Activated T-helper 9 cell treated with anti-CD3 and anti-CD28 coated beads, Interleukin-2, amount 50 U/mL, for 16 hours (primary cell): Measurements from ENCODE around the gene GPR87.

Experiments
- DNase-seq: peaks from one replicate; pipeline ENCODE4 v3.0.0-alpha.2; 2020; ENCODE audit warnings: low read depth

Gene GPR87, protein sequence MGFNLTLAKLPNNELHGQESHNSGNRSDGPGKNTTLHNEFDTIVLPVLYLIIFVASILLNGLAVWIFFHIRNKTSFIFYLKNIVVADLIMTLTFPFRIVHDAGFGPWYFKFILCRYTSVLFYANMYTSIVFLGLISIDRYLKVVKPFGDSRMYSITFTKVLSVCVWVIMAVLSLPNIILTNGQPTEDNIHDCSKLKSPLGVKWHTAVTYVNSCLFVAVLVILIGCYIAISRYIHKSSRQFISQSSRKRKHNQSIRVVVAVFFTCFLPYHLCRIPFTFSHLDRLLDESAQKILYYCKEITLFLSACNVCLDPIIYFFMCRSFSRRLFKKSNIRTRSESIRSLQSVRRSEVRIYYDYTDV

DNA sequence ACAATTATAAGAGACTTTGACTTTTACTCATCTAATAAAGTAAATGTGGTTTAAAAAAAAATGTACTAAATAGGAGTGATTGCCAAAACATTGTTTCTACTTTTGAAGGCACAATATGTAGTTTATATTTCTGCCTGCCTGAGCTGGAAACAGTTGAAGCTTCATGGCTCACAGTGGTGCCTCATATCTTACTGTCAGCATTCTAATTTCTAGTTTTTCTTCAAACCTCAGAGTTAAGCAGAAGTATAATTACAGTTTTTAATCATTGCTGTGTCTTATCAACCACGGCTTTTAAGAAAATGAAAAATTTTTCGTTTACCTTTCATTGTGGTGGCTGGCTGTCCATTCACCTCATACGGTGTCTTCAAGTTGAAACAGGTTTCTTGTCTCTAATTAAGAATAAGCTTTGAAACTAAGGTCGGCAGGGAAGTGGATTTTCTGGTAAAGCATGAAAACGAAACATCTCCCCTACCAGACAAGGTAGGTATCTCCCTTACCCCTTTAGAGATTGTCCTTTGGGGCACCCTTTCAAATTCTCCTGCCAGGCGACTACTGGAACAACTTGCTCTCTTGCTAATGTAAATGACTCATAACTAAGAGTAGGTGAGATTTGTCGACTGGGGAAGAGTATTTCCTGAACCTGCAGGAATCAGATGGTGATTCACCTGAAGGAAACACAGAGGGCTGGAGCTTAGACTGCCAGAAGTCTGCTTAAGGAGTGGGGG is at the start of gene GPR87:
Gene GPR87, minus strand, starts transcription at position 554 of the 725 bp plus-strand sequence. CDS start 16,720 bp downstream, outside the sequence.
- DNase-seq = no peak

DNA sequence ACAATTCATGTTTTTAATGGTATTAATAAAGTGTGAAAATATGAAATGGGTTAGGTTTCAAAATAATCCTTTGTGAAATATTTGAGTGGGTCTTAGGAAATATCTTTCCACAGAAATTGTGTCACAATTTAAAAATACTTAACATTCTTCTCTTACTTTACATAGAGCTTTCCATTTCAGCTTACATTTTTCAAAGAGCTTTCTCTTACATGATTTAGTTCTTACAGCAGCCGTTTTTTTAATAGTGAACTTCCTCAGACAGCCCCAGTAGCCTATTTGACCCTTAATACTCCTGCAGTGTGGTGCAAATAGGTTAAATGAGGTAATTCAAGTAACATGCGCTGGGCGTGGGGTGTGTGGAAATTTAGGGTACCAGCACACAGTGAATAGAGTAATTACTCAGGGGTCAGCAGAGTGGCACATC is 46.1 kb upstream of the GPR87 start:
- DNase-seq = no peak

DNA sequence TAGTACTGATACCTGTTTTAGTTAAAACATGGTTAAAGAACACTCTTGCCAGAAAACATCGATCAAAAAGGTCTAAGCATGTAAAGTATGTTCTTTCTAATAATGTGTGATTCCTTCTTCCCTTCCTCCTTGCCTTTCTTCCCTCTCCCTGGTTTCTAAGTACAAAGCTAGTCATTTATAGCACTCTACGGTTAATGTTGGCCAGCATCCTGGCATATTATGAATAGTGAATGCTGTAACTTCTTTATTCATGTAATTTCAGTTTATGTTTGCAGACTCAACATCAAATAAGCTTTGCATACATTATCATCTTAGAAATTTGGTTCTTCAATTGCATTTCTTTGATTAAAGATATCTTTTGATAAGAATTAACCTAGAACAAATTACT is 40.8 kb upstream of the GPR87 start:
- DNase-seq = no peak

DNA sequence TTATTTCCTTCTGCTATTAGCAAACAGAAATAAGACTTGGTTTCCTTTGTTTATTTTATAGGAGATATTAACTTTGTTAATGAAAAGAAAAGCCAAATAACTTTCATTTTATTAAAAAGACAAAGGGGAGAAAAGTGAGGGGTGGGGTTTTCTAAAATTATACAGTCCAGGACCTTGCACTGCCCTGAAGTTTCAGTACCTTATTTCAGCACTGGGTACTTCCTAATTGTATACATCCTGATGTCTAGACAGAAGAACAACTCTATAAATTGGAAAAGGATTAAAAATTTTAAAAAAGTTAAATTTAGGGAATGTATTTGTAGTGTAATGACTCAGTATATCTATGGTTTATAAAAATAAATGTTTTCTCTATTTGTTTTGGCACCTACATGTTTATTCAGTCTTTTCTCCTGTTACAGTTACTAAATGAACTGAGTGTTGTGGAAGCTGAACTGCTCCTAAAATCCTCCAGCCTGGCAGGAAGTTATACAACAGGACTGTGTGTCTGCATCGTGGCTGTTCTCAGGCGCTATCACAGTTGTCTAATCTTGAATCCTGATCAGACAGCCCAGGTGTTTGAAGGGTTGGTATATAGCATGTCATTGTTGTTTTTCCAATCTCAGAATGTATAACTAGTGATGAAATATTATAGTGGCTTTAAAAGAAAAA is 40.3 kb upstream of the GPR87 start:
- DNase-seq = no peak

DNA sequence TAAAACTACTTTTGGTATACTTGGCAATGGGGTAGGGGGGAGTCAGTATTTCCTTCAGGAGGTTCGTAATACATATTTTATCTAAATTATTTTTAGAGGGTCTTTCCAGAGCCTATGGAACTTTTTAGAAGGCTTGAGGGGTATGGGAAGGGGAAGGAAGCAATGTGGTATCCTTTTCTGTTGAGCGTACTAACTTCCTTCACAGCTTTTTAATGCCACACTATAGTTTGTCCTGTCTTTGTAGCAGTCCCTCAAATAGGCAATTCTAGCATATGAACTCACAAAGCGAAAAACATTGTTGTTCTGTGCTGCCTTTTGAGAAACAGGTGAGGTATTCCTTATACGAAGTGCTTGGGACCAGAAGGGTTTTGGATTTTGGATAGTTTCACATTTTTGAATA is 35.0 kb upstream of the GPR87 start:
- no peak for DNase-seq

DNA sequence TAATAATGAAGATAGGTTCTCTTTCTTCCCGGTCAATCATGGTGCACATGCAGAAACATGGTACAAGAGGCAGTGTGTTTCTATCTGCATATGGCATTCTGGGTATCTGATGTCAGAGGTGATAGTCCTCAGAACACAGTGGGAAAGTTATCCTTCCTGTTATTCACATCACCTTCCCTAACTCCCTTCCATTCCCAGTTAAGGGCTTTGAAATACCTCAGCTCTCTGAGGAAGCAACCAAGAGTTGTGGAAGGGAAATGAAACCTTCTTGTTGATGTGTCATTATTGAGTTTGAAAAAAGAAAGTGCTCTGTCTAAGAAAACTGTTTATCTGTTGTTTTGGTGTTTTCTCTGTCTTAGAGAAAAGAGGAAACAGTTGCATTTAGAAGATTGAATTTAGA is 34.6 kb upstream of the GPR87 start:
- no peak for DNase-seq

DNA sequence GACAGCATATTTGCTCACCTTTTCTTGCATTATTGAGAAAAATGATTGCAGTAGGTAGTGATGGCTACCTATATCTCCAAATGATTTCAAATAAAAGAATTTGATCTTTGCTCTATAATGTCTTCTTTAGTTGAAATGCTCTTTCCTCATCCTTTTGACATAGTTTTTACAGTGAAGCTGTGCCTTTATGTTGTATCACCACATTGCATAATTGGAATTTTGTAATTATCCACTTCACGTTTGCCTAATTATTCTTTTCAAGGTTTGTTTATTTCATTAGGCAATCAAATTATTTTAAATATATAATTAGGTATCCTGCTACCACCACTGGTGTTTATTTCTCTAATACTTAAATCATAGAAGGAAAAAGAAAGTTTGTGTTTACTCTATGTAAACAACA is 34.0 kb upstream of the GPR87 start:
- no peak for DNase-seq

DNA sequence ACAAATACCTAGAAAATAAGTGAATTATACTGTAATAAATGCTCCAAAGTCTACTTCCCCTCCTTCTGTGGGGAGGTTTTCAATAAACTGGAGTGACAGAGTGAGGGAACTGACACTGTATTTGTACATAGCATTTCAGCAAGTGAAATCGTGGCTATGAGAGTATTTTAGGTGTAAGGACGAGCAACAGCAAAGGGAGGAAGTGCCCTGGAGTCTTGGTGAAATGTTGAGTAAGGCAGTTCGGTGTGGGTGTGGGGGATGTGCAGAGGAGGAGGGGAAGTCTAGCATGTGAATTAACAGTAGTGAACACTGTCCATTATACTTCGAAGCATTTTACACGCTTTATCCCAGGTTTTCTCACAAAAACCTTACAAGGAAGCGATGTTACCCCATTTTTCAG is 30.8 kb upstream of the GPR87 start:
- no peak for DNase-seq

DNA sequence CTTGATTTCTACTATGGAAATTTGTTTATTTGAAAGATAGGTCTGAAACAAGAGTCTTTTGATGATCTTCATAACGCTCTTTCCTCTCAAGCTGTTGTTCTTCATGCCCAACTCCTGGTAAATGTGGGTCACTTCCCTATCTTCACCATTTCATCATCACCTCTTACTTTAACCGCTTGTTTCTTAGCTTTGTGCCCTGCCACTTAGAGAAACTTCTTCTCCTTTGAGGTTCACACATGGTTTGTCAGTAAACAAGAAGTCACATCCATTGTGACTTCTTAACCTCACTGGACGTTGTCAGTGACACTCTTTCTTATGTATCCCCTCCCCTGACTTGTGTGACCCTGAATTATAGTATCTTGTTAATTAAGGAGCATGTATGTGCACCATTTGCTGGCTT is 29.7 kb upstream of the GPR87 start:
- no peak for DNase-seq

DNA sequence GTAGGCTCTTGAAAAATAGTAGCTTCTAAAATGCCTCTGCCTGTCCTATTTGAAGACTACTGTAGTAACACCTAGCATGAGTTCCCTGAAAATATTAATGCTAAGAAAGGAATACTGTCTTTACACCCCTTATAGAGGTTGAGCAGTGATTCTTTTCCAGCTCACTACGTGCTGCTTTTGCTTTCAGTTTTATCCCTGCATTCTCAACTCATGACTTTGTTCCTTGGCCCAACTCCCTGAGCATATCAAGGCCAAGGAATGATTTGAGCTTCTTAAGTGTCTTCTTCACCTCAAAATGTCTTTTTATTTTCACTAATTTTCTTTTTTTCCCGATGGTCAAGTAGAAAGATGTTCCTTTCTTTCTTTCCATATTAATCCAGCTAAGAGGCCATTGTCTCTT is 29.2 kb upstream of the GPR87 start:
- DNase-seq = no peak

DNA sequence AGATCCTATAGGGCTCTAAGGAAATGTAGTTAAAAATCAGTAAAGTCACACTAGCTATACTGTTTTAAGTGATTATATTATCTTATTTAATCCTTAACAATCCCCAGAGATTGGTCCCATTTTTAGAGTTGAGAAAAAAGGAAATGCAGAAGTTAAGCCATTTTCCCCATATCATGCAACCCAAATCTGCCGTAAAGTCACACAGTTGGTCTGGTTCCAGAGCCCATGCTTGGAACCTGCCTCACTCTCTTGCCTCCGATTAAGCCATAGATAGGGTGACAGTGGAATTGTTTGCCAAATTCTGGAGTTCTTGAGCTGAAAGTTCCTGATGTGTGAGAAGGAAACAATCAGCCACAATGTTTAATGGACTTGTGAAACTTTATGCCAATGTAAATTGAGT is 15.1 kb upstream of the GPR87 start:
- no peak for DNase-seq

DNA sequence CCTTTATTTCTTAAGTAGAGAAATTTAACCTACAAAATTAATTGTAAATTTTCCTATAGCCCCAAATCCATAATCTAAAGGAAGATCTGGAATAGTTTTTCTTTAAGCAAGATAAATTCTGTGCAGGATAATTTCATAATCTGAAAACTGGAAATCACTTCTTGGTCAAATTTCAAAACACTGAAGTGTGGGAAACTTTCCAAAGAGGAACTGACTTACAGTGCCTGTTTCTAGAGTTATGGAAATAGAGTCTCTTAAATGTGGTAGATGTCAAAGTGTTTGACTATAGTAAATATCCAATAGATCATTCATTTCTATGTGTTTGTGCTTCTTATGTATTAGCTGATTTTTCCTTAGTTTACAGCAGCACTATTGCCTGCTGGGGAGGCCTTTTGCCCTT is 14.3 kb upstream of the GPR87 start:
- no peak for DNase-seq

DNA sequence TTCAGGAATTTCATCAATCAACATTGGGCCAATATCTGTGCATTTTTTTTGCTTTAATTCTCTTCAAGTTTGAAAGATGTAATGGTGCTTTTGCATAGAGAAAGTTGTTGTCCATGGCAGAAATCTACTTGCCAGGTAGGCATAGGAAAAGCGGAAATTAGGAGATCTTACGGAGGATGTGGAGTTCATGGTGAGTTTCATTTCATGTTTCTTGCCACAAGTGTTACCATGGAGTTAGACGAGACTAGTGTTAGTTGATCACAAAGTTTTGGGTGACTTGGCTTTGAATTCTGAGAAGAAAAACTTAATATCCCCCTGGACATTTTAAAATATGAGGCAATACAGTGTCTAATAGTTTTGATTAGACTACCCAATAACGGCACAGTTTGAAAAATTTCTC is 13.8 kb upstream of the GPR87 start:
- no peak for DNase-seq

DNA sequence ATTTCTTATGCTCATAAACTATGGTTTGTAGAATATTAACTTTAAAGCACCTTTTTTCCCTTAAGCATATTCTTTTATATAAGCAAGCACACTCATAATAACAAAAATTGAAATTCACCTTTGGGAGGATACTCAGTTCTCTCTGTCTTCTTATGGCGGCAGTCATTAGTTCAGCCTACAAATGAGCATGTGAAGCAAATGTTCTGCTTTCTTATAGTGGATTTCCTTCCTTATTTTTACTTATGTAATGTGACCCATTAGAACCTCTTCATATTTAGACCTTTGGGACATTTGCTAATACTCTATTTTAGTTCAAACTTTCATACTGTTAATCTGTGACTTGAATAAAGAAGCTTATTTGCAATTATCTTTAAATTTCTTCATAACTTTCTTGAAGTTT is 12.7 kb upstream of the GPR87 start, which contains the start of gene P2RY13:
Gene P2RY13, minus strand, starts transcription at position 187 of the 400 bp plus-strand sequence. Its CDS starts 21 bp downstream, at position 166.
- no peak for DNase-seq

DNA sequence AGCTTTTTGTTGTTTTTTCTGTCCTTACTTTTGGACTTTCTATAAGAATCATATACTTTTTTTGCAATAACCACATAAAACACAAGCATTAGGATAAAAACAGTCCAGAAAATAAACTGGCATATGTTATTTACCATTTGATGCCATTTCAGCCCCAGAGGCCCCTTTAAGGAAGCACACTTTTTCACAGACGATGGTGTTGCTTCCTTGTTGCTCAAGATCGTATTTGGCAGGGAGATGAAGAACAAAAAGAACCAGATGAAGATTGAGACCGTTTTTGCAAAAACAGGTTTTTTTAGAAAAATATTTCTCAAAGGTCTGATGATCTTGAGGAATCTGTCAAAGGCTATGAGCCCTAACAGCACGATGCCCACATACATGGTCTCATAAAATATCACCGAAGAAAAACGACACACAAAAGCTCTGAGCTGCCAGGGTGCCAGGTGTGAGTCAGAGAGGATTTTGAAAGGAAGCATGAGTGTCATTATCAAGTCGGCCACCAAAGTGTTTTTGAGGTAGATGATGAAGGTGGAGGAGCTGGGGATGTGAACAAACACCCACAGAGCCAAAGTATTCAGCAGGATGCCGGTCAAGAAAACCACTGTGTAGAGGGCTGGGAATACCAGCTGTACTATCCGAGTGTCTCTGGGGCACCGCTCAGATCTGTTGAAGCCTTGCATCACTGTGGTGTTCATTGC is 11.8 kb upstream of the GPR87 start:
- DNase-seq = no peak

DNA sequence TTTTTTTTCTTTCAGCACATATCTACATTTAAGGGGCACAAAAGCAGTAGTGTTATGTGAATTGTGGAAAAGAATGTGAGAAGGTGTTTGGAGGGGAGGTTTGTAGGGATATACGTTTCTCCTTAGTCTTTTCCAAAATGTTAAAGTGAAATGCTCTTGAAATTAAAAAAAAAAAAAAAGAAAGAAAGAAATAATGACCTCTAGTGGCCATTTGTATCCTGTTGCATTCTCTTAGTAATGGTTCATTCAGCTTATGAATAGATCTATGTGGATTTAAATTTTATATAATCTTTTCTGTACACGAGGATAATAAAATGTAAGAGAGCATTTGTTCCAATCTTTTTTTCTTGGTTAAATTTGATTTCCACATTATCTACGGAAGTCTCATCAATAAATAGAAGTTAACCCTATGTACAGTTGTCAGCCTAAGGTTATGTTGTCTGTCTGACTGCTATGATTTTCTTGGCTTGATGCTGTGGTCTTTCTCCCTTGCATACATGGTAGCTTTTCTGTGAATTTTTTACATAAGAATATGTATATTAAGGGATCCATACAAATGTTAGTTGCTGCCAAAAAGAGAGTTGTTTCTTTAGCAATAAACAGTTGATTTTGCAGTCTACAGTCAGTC is 11.1 kb upstream of the GPR87 start:
- DNase-seq = no peak

DNA sequence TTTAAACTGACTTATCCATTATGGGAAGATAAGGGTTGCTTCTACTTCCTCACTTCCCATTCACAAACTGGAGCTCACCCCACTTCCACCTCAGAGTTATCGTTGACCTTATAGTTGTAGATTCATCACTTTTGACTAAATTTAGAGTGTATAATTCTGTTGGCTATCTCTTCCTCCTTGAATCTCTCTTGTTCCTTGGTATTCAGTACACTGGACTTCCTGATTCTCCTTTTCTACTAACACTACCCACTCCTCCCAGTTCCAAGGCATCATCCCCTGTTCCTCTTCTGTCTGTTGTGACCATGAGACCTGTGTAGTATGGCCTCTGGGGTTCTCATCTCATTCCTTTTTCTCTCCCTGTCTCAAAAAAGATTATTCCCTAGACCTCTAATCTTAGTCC is 5.9 kb upstream of the GPR87 start:
- no peak for DNase-seq

DNA sequence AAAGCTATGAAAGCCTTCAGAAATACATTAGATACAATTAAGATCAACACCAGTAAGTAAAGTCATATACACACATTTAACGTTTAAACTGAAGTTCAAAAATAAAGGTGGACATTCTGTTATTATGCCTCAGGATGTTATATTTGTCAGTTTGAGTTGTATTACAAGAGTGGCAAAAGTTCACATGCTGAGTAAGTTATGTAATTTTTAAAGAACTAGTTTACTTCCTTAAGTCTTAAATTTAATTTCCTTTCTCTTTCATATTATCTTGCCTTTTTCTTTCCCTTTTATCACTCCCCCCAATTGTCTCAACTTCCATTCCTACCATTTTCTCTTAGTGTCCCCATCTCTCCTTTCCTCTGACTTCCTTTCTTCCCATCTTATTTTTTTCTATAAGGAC is 4.9 kb upstream of the GPR87 start:
- DNase-seq = no peak

DNA sequence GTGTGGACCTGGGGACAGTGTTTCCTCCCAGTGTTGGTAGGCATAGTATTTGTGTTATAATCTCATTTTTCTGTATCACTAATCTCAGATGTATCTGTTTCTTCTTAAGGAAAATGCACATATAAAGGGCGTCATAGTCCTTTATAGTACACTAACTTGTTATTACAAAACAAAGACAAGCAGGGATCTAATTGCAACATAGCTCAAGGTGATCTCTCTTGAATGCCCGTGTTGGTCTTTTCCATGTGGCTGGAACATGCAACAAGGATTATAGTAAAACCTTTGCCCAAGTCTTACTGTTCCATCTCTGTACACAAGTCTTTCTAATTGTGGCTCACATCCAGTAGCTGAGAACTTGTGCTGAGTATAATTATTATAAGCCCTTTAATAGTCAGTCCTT is 3.5 kb upstream of the GPR87 start:
- DNase-seq = no peak

DNA sequence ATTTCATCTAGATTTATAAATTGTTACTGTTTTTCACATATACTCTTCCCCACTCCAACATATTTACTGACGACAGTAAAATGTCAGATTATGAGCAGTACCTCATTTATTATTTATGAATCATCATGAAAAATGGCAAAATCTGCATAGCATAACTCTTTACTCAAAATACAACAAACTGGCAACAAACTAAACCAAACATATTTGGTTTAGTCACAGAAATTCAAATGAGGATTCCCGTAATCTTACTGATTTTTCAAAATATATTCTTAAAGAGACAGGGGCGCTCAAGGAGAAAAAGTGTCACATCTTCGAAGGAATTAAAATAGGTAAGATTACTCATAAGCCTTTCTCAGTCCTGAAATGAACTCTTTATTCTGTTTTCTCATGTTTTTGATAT is 3.0 kb upstream of the GPR87 start:
- DNase-seq = no peak

DNA sequence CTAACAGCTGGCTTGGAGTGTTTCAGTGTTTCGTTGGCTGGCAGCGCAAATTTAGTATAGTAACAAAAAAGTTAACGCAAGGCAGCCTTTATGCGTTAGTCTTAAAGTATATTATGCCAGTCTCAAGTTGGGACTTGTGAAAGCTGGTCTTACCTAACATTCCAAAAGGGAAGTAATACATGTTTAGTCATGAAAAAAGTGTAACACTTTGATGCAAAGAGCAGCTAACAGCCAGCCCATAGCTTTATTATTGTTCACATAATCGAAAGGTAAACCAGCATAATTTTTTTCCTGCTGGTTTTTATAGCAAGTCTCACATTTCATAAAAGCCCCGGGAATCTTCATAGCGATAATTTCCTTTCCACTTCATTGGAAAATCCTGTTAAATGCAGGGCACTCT is 2.4 kb upstream of the GPR87 start:
- DNase-seq = no peak

DNA sequence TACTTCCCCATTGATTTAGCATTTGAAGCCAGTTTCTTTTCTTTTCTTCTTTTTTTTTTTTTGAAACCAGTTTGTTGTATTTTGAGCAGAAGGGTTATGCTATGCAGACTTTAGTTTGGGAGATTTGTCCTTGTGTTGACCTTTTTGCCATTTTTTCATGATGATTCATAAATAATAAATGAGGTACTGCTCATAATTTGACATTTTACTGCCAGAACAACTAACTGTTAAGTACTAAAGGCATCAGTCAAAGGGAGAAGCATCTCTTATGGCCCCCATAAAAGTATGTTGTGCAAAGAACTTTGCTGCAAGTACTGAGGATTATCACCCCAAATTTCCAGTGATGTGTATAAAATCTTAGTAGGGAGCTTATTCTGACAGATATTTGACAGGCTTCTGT is 1.7 kb upstream of the GPR87 start:
- no peak for DNase-seq
